ENCODE measurements around the gene RPIA. TPM values are rescaled to one million over a fixed set of nuclear protein-coding genes. Genes with fewer than 3 reads are reported as not detected.

Gene RPIA
- total RNA-seq, 4 donors from 2014 or later: 6.3 to 12.2 (median 8.0) TPM

- 95 to 100% methylated on average over 1 of the region's 1 CpG for WGBS, 2 donors
- TF ChIP-seq EP300 (IDR thresholded peaks at IDR 0.05) (no peak), POLR2A (IDR thresholded peaks at IDR 0.05) (no peak), CTCF (IDR thresholded peaks at IDR 0.05) (no peak)
- no peaks in the 10 kb centered on the region for H3K36me3 ChIP-seq
- H3K4me1 ChIP-seq: peaks cover 0 to 8% (median 0%) of the 10 kb centered on the region in 4 donors
- H3K4me3 ChIP-seq: no peak overlapping the region
- no peak overlapping the region for H3K27ac ChIP-seq
- H3K27me3 ChIP-seq: no peaks in the 10 kb centered on the region
- H3K9me3 ChIP-seq: no peaks in the 10 kb centered on the region
- no peak for DNase-seq (ENCODE audit: low spot score in 2 of 2)
These were observed 20.4 kb downstream of the RPIA start for GRCh38 chr2:88711897-88712296.

- DNase-seq (ENCODE audit: low spot score in 2 of 2): no peak
- 91 to 92% methylated on average over 4 of the region's 4 CpGs for WGBS, 2 donors
- Histone ChIP-seq H3K4me3 (no peak overlapping the region), H3K9me3 (no peaks in the 10 kb centered on the region), H3K36me3 (no peaks in the 10 kb centered on the region), H3K4me1 (peaks cover 0 to 8% (median 0%) of the 10 kb centered on the region in 4 donors), H3K27ac (no peak overlapping the region), H3K27me3 (no peaks in the 10 kb centered on the region)
- TF ChIP-seq CTCF (IDR thresholded peaks at IDR 0.05) (no peak), EP300 (IDR thresholded peaks at IDR 0.05) (no peak), POLR2A (IDR thresholded peaks at IDR 0.05) (no peak)
These were observed 21.9 kb downstream of the RPIA start for GRCh38 chr2:88713408-88713807.

- Histone ChIP-seq H3K4me3 (no peak overlapping the region), H3K27me3 (no peaks in the 10 kb centered on the region), H3K36me3 (no peaks in the 10 kb centered on the region), H3K4me1 (no peaks in the 10 kb centered on the region), H3K9me3 (no peaks in the 10 kb centered on the region), H3K27ac (no peak overlapping the region)
- TF ChIP-seq CTCF (IDR thresholded peaks at IDR 0.05) (no peak), EP300 (IDR thresholded peaks at IDR 0.05) (no peak), POLR2A (IDR thresholded peaks at IDR 0.05) (no peak)
- WGBS, 2 donors: 88 to 94% methylated on average over 3 of the region's 3 CpGs
- DNase-seq (ENCODE audit: low spot score in 2 of 2): no peak
These were observed 23.2 kb downstream of the RPIA start for GRCh38 chr2:88714667-88715066.

GRCh38 chr2:88720399-88720798 is 28.9 kb downstream of the RPIA start:
- Histone ChIP-seq H3K4me3 (no peak overlapping the region), H3K27me3 (no peaks in the 10 kb centered on the region), H3K36me3 (no peaks in the 10 kb centered on the region), H3K9me3 (no peaks in the 10 kb centered on the region), H3K27ac (no peak overlapping the region), H3K4me1 (no peaks in the 10 kb centered on the region)
- DNase-seq (ENCODE audit: low spot score in 2 of 2): no peak
- TF ChIP-seq POLR2A (IDR thresholded peaks at IDR 0.05): no peak
- no peak for TF ChIP-seq EP300 (IDR thresholded peaks at IDR 0.05)
- TF ChIP-seq CTCF (IDR thresholded peaks at IDR 0.05): no peak

GRCh38 chr2:88721268-88721667 is 29.8 kb downstream of the RPIA start:
- H3K36me3 ChIP-seq: no peaks in the 10 kb centered on the region
- TF ChIP-seq CTCF (IDR thresholded peaks at IDR 0.05) (no peak), EP300 (IDR thresholded peaks at IDR 0.05) (no peak), POLR2A (IDR thresholded peaks at IDR 0.05) (no peak)
- 96 to 98% methylated on average over 2 of the region's 2 CpGs for WGBS, 2 donors
- no peak overlapping the region for H3K27ac ChIP-seq
- H3K9me3 ChIP-seq: no peaks in the 10 kb centered on the region
- H3K4me1 ChIP-seq: no peaks in the 10 kb centered on the region
- DNase-seq (ENCODE audit: low spot score in 2 of 2): no peak
- H3K27me3 ChIP-seq: no peaks in the 10 kb centered on the region
- no peak overlapping the region for H3K4me3 ChIP-seq
